GM23338 (cell line): ENCODE measurements around the gene SRRT. TPM values are rescaled to one million over a fixed set of nuclear protein-coding genes. Genes with fewer than 3 reads are reported as not detected.

ENCODE experiments used
- ATAC-seq: fragments of 200-7000 bp; cut with Tn5 transposase; 3 replicates; pipeline ENCODE4 v1.9.1; 2020
- DNase-seq: peaks from one replicate; pipeline ENCODE4 v3.0.0-alpha.2; 2015; ENCODE audit warnings: low spot score
- H2AFZ ChIP-seq: fragments of 200-600 bp; sonication (generic); 2 replicates; pipeline ENCODE4 v1.8.0; 2016; ENCODE audit warnings: antibody characterized with exemption, mild to moderate bottlenecking, moderate library complexity
- H3F3A ChIP-seq: fragments of 200-600 bp; sonication (generic); replicated peaks from 2 replicates; pipeline ENCODE4 v1.8.0; 2017; ENCODE audit warnings: antibody characterized with exemption, mixed run types, low read depth
- H3K27ac ChIP-seq: fragments of 200-600 bp; sonication (generic); 2 replicates; pipeline ENCODE4 v1.6.1; 2016; ENCODE audit warnings: low read depth
- H3K27me3 ChIP-seq: fragments of 200-600 bp; sonication (generic); 2 replicates; pipeline ENCODE4 v1.8.0; 2016; ENCODE audit warnings: mild to moderate bottlenecking, mixed run types, moderate library complexity; ENCODE audit not compliant: insufficient read depth
- H3K36me3 ChIP-seq: fragments of 200-600 bp; sonication (generic); 2 replicates; pipeline ENCODE4 v1.8.0; 2016; ENCODE audit warnings: mild to moderate bottlenecking; ENCODE audit not compliant: insufficient read depth
- H3K4me1 ChIP-seq: fragments of 200-600 bp; sonication (generic); 2 replicates; pipeline ENCODE4 v1.8.0; 2016; ENCODE audit warnings: mild to moderate bottlenecking, moderate library complexity; ENCODE audit not compliant: insufficient read depth
- H3K4me2 ChIP-seq: fragments of 200-600 bp; sonication (generic); 2 replicates; pipeline ENCODE4 v1.7.1; 2017; ENCODE audit warnings: mixed run types
- H3K4me3 ChIP-seq: fragments of 200-600 bp; sonication (generic); 2 replicates; pipeline ENCODE4 v1.6.1; 2016; ENCODE audit warnings: mixed run types
- H3K79me2 ChIP-seq: fragments of 200-600 bp; sonication (generic); replicated peaks from 2 replicates; pipeline ENCODE4 v1.8.0; 2017; ENCODE audit warnings: mild to moderate bottlenecking; ENCODE audit not compliant: insufficient read depth
- H3K9me2 ChIP-seq: fragments of 200-600 bp; sonication (generic); 2 replicates; pipeline ENCODE4 v1.8.0; 2017; ENCODE audit not compliant: insufficient read depth
- H4K20me1 ChIP-seq: fragments of 200-600 bp; sonication (generic); replicated peaks from 2 replicates; pipeline ENCODE4 v1.8.0; 2017; ENCODE audit warnings: mild to moderate bottlenecking; ENCODE audit not compliant: insufficient read depth
- H3K27ac Mint-ChIP-seq: 2 replicates; pipeline ENCODE4 v1.8.0; 2020; ENCODE audit warnings: inconsistent platforms, mild to moderate bottlenecking, moderate library complexity, mixed read lengths
- H3K27me3 Mint-ChIP-seq: 3 replicates; pipeline ENCODE4 v1.8.0; 2022; ENCODE audit warnings: low read depth, mild to moderate bottlenecking, moderate library complexity, mixed read lengths, inconsistent platforms; ENCODE audit not compliant: insufficient read depth, poor library complexity
- H3K36me3 Mint-ChIP-seq: 3 replicates; pipeline ENCODE4 v1.8.0; 2021; ENCODE audit warnings: low read depth, mild to moderate bottlenecking, inconsistent platforms, moderate library complexity, mixed read lengths
- H3K4me1 Mint-ChIP-seq: 3 replicates; pipeline ENCODE4 v1.8.0; 2020; ENCODE audit warnings: mild to moderate bottlenecking, inconsistent platforms, mixed read lengths
- H3K4me3 Mint-ChIP-seq: 3 replicates; pipeline ENCODE4 v1.8.0; 2021; ENCODE audit warnings: moderate library complexity, mild to moderate bottlenecking, inconsistent platforms, mixed read lengths
- H3K9me3 Mint-ChIP-seq: 3 replicates; pipeline ENCODE4 v1.8.0; 2020; ENCODE audit warnings: moderate library complexity, mild to moderate bottlenecking, inconsistent platforms, mixed read lengths
- ETS1 ChIP-seq: IDR thresholded peaks from 2 replicates; pipeline ENCODE4 v1.6.1; 2016; ENCODE audit warnings: antibody characterized with exemption
- NANOG ChIP-seq: IDR thresholded peaks from 2 replicates; pipeline ENCODE4 v1.6.1; 2016; ENCODE audit warnings: antibody characterized with exemption, borderline replicate concordance
- POLR2AphosphoS5 ChIP-seq: IDR thresholded peaks from 2 replicates; pipeline ENCODE4 v1.6.1; 2016; ENCODE audit warnings: antibody characterized with exemption, low read depth
- REST ChIP-seq: IDR thresholded peaks from one replicate; pipeline ENCODE4 v1.6.1; 2018; ENCODE audit warnings: antibody characterized with exemption; ENCODE audit not compliant: unreplicated experiment
- STAT1 ChIP-seq: IDR thresholded peaks from one replicate; pipeline ENCODE4 v1.6.1; 2016; ENCODE audit warnings: antibody characterized with exemption; ENCODE audit not compliant: unreplicated experiment
- ZNF114 ChIP-seq: fragments of 250-450 bp; sonication (Bioruptor Pico); IDR thresholded peaks from 2 replicates; pipeline ENCODE4 v1.5.0; 2020; ENCODE audit warnings: mild to moderate bottlenecking, moderate library complexity
- ZNF462 ChIP-seq: fragments of 250-450 bp; sonication (Bioruptor Pico); IDR thresholded peaks from 2 replicates; pipeline ENCODE4 v1.5.0; 2020; ENCODE audit warnings: mild to moderate bottlenecking, moderate library complexity
- polyA plus RNA-seq: library from polyadenylated mRNA; unstranded; fragments of >200 nt; fragmentation: Nextera tagmentation; extraction: Ambion mirVana; gene quantifications from 2 replicates; pipeline ENCODE4 v1.2.1, GENCODE V29; 2016
- total RNA-seq: library from RNA; depleted of rRNA; stranded (reverse); fragments of >200 nt; shearing (Covaris generic); gene quantifications from 2 replicates; pipeline ENCODE4 v1.2.3, GENCODE V29; 2014

The SRRT gene
- total and polyA plus RNA-seq, 2 experiments from 2014 or later = 113 to 140 TPM

GRCh38 chr7:100890653-100891567 lies 16.0 kb downstream of the SRRT start:
- DNase-seq = peak; percentile 67
- peak overlapping the region; percentile 1; the same call in 1 of the 2 replicates for H2AFZ ChIP-seq
- Mint-ChIP-seq H3K4me3 (peak overlapping the region; percentile 87), H3K27me3 (peaks cover 41% of the 10 kb centered on the region), H3K36me3 (peaks cover 29% of the 10 kb centered on the region), H3K4me1 (peaks cover 40% of the 10 kb centered on the region), H3K9me3 (peaks cover under 1% of the 10 kb centered on the region; the same call in 2 of the 3 replicates), H3K27ac (peak overlapping the region; percentile 98)
- peaks cover 13% of the 10 kb centered on the region for H4K20me1 ChIP-seq
- H3K27me3 ChIP-seq = peaks cover 18% of the 10 kb centered on the region
- peak overlapping the region; percentile 98 for H3K27ac ChIP-seq
- peaks cover 12% of the 10 kb centered on the region for H3K36me3 ChIP-seq
- H3K4me1 ChIP-seq = peaks cover 14% of the 10 kb centered on the region
- peak overlapping the region; percentile 97 for H3K4me2 ChIP-seq
- ATAC-seq = peak; percentile 0
- H3F3A ChIP-seq = peaks cover 30% of the 10 kb centered on the region
- TF ChIP-seq ZNF462 (CRISPR knock-in tag) (no peak), POLR2AphosphoS5 (peak; percentile 46)
- H3K4me3 ChIP-seq = peak overlapping the region; percentile 90
- peaks cover 17% of the 10 kb centered on the region for H3K79me2 ChIP-seq
- H3K9me2 ChIP-seq = no peaks in the 10 kb centered on the region

GRCh38 chr7:100891568-100892247 lies 16.8 kb downstream of the SRRT start:
- Histone ChIP-seq H3K9me2 (no peaks in the 10 kb centered on the region), H3K36me3 (peaks cover 8% of the 10 kb centered on the region), H3K27ac (peak overlapping the region; percentile 98), H3K27me3 (peaks cover 26% of the 10 kb centered on the region), H4K20me1 (peaks cover 8% of the 10 kb centered on the region; the same call in 1 of the 2 replicates), H2AFZ (0 out of 2 replicates have a peak overlapping the region, but pooled peaks have one; percentile 1), H3K4me2 (peak overlapping the region; percentile 97), H3F3A (peaks cover 27% of the 10 kb centered on the region), H3K4me1 (peaks cover 18% of the 10 kb centered on the region), H3K79me2 (peaks cover 17% of the 10 kb centered on the region), H3K4me3 (peak overlapping the region; percentile 90)
- no peak for ATAC-seq
- peak overlapping the region; percentile 87 for H3K4me3 Mint-ChIP-seq
- H3K9me3 Mint-ChIP-seq = peaks cover 4% of the 10 kb centered on the region; the same call in 2 of the 3 replicates
- H3K27ac Mint-ChIP-seq = peak overlapping the region; percentile 8
- H3K36me3 Mint-ChIP-seq = peaks cover 22% of the 10 kb centered on the region
- H3K27me3 Mint-ChIP-seq = peaks cover 48% of the 10 kb centered on the region
- peaks cover 42% of the 10 kb centered on the region for H3K4me1 Mint-ChIP-seq
- no peak for DNase-seq
- no peak for TF ChIP-seq REST
- no peak for TF ChIP-seq NANOG
- TF ChIP-seq ZNF114 = no peak
- no peak for TF ChIP-seq STAT1
- TF ChIP-seq ETS1 = no peak
